Body of pancreas (tissue), 4 donors: ENCODE results near the gene COL5A2.

ENCODE experiments used
- CTCF ChIP-seq, 7 experiments: fragments of 450-650 bp in 4 of 7; fragments of 200-600 bp in 3 of 7; sonication (generic) in 3 of 7; IDR thresholded peaks; one replicate each; pipeline ENCODE4 v1.5.1; 2016 to 2019; ENCODE audit warnings: antibody characterized with exemption in 7 of 7
- POLR2A ChIP-seq, 3 donors: fragments of 450-650 bp; IDR thresholded peaks; one replicate each; pipeline ENCODE4 v1.6.1; 2016; ENCODE audit warnings: antibody characterized with exemption in 3 of 3, mild to moderate bottlenecking in 2 of 3

- TF ChIP-seq POLR2A (IDR thresholded peaks at IDR 0.05) (no peak), CTCF (IDR thresholded peaks at IDR 0.05) (no peak)
Observed at GRCh38 chr2:189191766-189192165, 12.2 kb upstream of the COL5A2 start.
